C4-2B (cell line): ENCODE measurements around the gene POLN.

Experiments used
- H3K27ac ChIP-seq: fragments of 450-650 bp; 2 replicates; pipeline ENCODE4 v1.5.1; 2017
- CTCF ChIP-seq: fragments of 450-650 bp; conservative IDR thresholded peaks from 2 replicates; pipeline ENCODE4 v1.5.1; 2017; ENCODE audit warnings: mild to moderate bottlenecking
- ZFX ChIP-seq: fragments of 450-650 bp; IDR thresholded peaks from 2 replicates; pipeline ENCODE4 v1.6.1; 2017

POLN gene

GRCh38 chr4:2251795-2252529 is 10.0 kb upstream of the POLN start:
- TF ChIP-seq CTCF (no peak), ZFX (no peak)
- H3K27ac ChIP-seq: no peak overlapping the region

GRCh38 chr4:2251073-2251794 is 9.3 kb upstream of the POLN start:
- TF ChIP-seq CTCF: no peak
- no peak for TF ChIP-seq ZFX
- H3K27ac ChIP-seq: no peak overlapping the region

GRCh38 chr4:2250357-2251072 is 8.6 kb upstream of the POLN start:
- TF ChIP-seq ZFX (no peak), CTCF (no peak)
- H3K27ac ChIP-seq: no peak overlapping the region

GRCh38 chr4:2249526-2250356 is 7.8 kb upstream of the POLN start:
- no peak overlapping the region for H3K27ac ChIP-seq

GRCh38 chr4:2248821-2249261 is 6.9 kb upstream of the POLN start:
- no peak overlapping the region for H3K27ac ChIP-seq
- no peak for TF ChIP-seq ZFX
- TF ChIP-seq CTCF: no peak

More at GRCh38 chr4:2249526-2250356, 7.8 kb upstream of the POLN start:
- TF ChIP-seq ZFX (no peak), CTCF (no peak)

GRCh38 chr4:2248044-2248780 is 6.3 kb upstream of the POLN start:
- no peak overlapping the region for H3K27ac ChIP-seq
- TF ChIP-seq ZFX: no peak
- no peak for TF ChIP-seq CTCF
